ENCODE measurements around the gene MAP2K1. TPM values are rescaled to one million over a fixed set of nuclear protein-coding genes. Genes with fewer than 3 reads are reported as not detected.
"Not testable (repeated sequence)": the region's sequence is repeated elsewhere in the genome, so short reads cannot be mapped to it uniquely, and the experiment has no call there.

The MAP2K1 gene
- total and polyA plus RNA-seq, 9 of the 15 experiments (the other 6 are each of a cell fraction or from before 2014, with no cell fraction given), result 7.5 to 58.3 (median 30.0) TPM

- peak; percentile 18 for TF ChIP-seq NFIC (IDR thresholded peaks at IDR 0.05)
- TF ChIP-seq FOXK2 (conservative IDR thresholded peaks at IDR 0.05 in 1 of 2, IDR thresholded peaks at IDR 0.05 in 1 of 2; ENCODE audit: low read depth in 2 of 2), result peak; percentile 75 to 87
These were observed at the start of gene MAP2K1 (continued) for GRCh38 chr15:66386204-66387123.

GRCh38 chr15:66348530-66348929, 38.2 kb upstream of the MAP2K1 start:
- intact Hi-C loops (cut with micrococcal nuclease); H3K9me3 ChIP-seq (replicated peaks; ENCODE audit: control insufficient read depth, insufficient read depth, low read depth, low read length); H3K9me1 ChIP-seq (ENCODE audit: control insufficient read depth, insufficient read depth, low read length); H3K79me2 ChIP-seq (ENCODE audit: control insufficient read depth, insufficient read depth, low read length); in situ Hi-C loops (cut with MboI); H3K4me1 ChIP-seq (replicated peaks in 1 of 2; ENCODE audit: control insufficient read depth in 2 of 2, insufficient read depth in 2 of 2, low read length in 2 of 2); H3K27me3 ChIP-seq (ENCODE audit: control insufficient read depth in 2 of 2, insufficient read depth in 2 of 2, low read length in 2 of 2); H2AFZ ChIP-seq (ENCODE audit: low read depth, low read length); H3K9ac ChIP-seq (ENCODE audit: insufficient read depth in 1 of 2, low read depth in 2 of 2, low read length in 2 of 2); POLR2A ChIA-PET; H3K27ac ChIP-seq (ENCODE audit: extremely low read depth, low read depth, low read length); CTCF ChIA-PET (ENCODE audit: low intra/inter-chr PET ratio); FAIRE-seq; ATAC-seq; H4K20me1 ChIP-seq (replicated peaks; ENCODE audit: control insufficient read depth, insufficient read depth, low read length); H3K4me3 ChIP-seq; DNase-seq (ENCODE audit: extremely low read depth in 1 of 4, low spot score in 3 of 4); H3K4me2 ChIP-seq (ENCODE audit: insufficient read depth, low read length); BruUV-seq (replicated peaks): not testable (repeated sequence)
- H3K36me3 ChIP-seq (ENCODE audit: control insufficient read depth, insufficient read depth, low read length), result peaks cover 75% of the 10 kb centered on the region
- 50% methylated on average over 4 of the region's 5 CpGs for WGBS (ENCODE audit: insufficient coverage, low coverage, missing lambda C conversion rate)

GRCh38 chr15:66356077-66356358, 30.7 kb upstream of the MAP2K1 start:
- Histone ChIP-seq H3K79me2 (ENCODE audit: control insufficient read depth, insufficient read depth, low read length) (peaks cover 27% of the 10 kb centered on the region), H3K4me2 (ENCODE audit: insufficient read depth, low read length) (peak overlapping the region; percentile 99), H3K9me3 (replicated peaks; ENCODE audit: control insufficient read depth, insufficient read depth, low read depth, low read length) (no peaks in the 10 kb centered on the region), H3K36me3 (ENCODE audit: control insufficient read depth, insufficient read depth, low read length) (peaks cover 32% of the 10 kb centered on the region; the same call in 2 of the 3 replicates), H3K9ac (ENCODE audit: insufficient read depth in 1 of 2, low read depth in 2 of 2, low read length in 2 of 2) (peak overlapping the region; percentile 96 to 100), H3K27ac (ENCODE audit: extremely low read depth, low read depth, low read length) (peak overlapping the region; percentile 92), H3K4me3 (peak overlapping the region; percentile 69), H3K9me1 (ENCODE audit: control insufficient read depth, insufficient read depth, low read length) (no peaks in the 10 kb centered on the region), H3K27me3 (ENCODE audit: control insufficient read depth in 2 of 2, insufficient read depth in 2 of 2, low read length in 2 of 2) (no peaks in the 10 kb centered on the region), H2AFZ (ENCODE audit: low read depth, low read length) (peak overlapping the region; percentile 89), H4K20me1 (replicated peaks; ENCODE audit: control insufficient read depth, insufficient read depth, low read length) (no peaks in the 10 kb centered on the region), H3K4me1 (replicated peaks in 1 of 2; ENCODE audit: control insufficient read depth in 2 of 2, insufficient read depth in 2 of 2, low read length in 2 of 2) (peaks cover 7 to 17% of the 10 kb centered on the region in 2 experiments; a peak in 4 of 5 replicates)
- no peak for ATAC-seq
- in situ Hi-C loops (cut with MboI), result no loop called here
- no peak for FAIRE-seq
- ChIA-PET POLR2A (interaction anchor here (0.6 to 1.3 kb wide), 5 partner anchors 14 to 143 kb away, joined by 3 to 8 read pairs (median 5); partner anchors contain the start of gene MAP2K1), CTCF (ENCODE audit: low intra/inter-chr PET ratio) (no interaction called here)
- under 1% methylated on average over 12 of the region's 12 CpGs for WGBS (ENCODE audit: insufficient coverage, low coverage, missing lambda C conversion rate)
- intact Hi-C loops (cut with micrococcal nuclease), result loop anchor here (2.0 kb wide), 1 partner anchor 31 kb away; the partner anchor contains the start of gene MAP2K1
- DNase-seq (ENCODE audit: extremely low read depth in 1 of 4, low spot score in 3 of 4), result no peak
- BruUV-seq (replicated peaks), result TSS peak; percentile 80
- 0 out of 2 replicates have a peak, but pooled peaks have one; percentile 25 for TF ChIP-seq MECOM (CRISPR knock-in tag; IDR thresholded peaks at IDR 0.05)
- no peak for TF ChIP-seq ZHX1 (conservative IDR thresholded peaks at IDR 0.05; ENCODE audit: low read length)
- TF ChIP-seq SMARCE1 (IDR thresholded peaks at IDR 0.05), result peak; percentile 50; the same call in 1 of the 2 replicates
- peak; percentile 30; the same call in 1 of the 2 replicates for TF ChIP-seq SMARCA4 (IDR thresholded peaks at IDR 0.05)
- peak; percentile 11; the same call in 1 of the 2 replicates for TF ChIP-seq DPF2 (IDR thresholded peaks at IDR 0.05)
- TF ChIP-seq NFRKB (IDR thresholded peaks at IDR 0.05; ENCODE audit: low read depth), result 0 out of 2 replicates have a peak, but pooled peaks have one; percentile 39
- TF ChIP-seq ZNF24 (IDR thresholded peaks at IDR 0.05), result peak; percentile 91; the same call in 1 of the 2 replicates
- no peak for TF ChIP-seq IRF1 (CRISPR knock-in tag; IDR thresholded peaks at IDR 0.05; ENCODE audit: borderline replicate concordance)
